ENCODE measurements around the gene RUNX2. TPM values are rescaled to one million over a fixed set of nuclear protein-coding genes. Genes with fewer than 3 reads are reported as not detected.

RUNX2 gene
- total and polyA plus RNA-seq, 2 donors from 2014 or later, result 2.3 to 4.7 TPM

GRCh38 chr6:45689926-45690615 lies 361.9 kb downstream of the RUNX2 start:
- intact Hi-C loops (cut with DNase I), result no loop called here
- no peak overlapping the region for H3K9ac ChIP-seq (ENCODE audit: low read length in 3 of 3)
- H3K36me3 ChIP-seq (ENCODE audit: control insufficient read depth in 2 of 3, insufficient read depth in 3 of 3, low read length in 3 of 3), result no peaks in the 10 kb centered on the region
- no peak overlapping the region for H3K4me3 ChIP-seq (ENCODE audit: low read length in 3 of 3)
- DNase-seq, result no peak
- no peak for FAIRE-seq
- H3K27ac ChIP-seq (ENCODE audit: low read depth in 2 of 2, low read length in 2 of 2), result no peak overlapping the region
- H3K27me3 ChIP-seq (ENCODE audit: control insufficient read depth, insufficient read depth, low read length), result no peaks in the 10 kb centered on the region
- H3K9me3 ChIP-seq (ENCODE audit: control insufficient read depth in 2 of 3, insufficient read depth in 1 of 3, low read length in 3 of 3), result no peaks in the 10 kb centered on the region
- TF ChIP-seq, protein P1, sequence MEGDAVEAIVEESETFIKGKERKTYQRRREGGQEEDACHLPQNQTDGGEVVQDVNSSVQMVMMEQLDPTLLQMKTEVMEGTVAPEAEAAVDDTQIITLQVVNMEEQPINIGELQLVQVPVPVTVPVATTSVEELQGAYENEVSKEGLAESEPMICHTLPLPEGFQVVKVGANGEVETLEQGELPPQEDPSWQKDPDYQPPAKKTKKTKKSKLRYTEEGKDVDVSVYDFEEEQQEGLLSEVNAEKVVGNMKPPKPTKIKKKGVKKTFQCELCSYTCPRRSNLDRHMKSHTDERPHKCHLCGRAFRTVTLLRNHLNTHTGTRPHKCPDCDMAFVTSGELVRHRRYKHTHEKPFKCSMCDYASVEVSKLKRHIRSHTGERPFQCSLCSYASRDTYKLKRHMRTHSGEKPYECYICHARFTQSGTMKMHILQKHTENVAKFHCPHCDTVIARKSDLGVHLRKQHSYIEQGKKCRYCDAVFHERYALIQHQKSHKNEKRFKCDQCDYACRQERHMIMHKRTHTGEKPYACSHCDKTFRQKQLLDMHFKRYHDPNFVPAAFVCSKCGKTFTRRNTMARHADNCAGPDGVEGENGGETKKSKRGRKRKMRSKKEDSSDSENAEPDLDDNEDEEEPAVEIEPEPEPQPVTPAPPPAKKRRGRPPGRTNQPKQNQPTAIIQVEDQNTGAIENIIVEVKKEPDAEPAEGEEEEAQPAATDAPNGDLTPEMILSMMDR (IDR thresholded peaks at IDR 0.05; ENCODE audit: borderline replicate concordance, extremely low read depth, insufficient read depth), result no peak
- H3K4me1 ChIP-seq (ENCODE audit: control insufficient read depth in 2 of 3, insufficient read depth in 2 of 3, low read depth in 1 of 3, low read length in 3 of 3), result no peaks in the 10 kb centered on the region

- TF ChIP-seq, protein P1 (IDR thresholded peaks at IDR 0.05; ENCODE audit: borderline replicate concordance, extremely low read depth, insufficient read depth), result no peak
- Histone ChIP-seq H3K9ac (ENCODE audit: low read length in 3 of 3) (no peak overlapping the region), H3K27me3 (ENCODE audit: control insufficient read depth, insufficient read depth, low read length) (no peaks in the 10 kb centered on the region), H3K9me3 (ENCODE audit: control insufficient read depth in 2 of 3, insufficient read depth in 1 of 3, low read length in 3 of 3) (no peaks in the 10 kb centered on the region), H3K4me1 (ENCODE audit: control insufficient read depth in 2 of 3, insufficient read depth in 2 of 3, low read depth in 1 of 3, low read length in 3 of 3) (no peaks in the 10 kb centered on the region), H3K27ac (ENCODE audit: low read depth in 2 of 2, low read length in 2 of 2) (no peak overlapping the region), H3K36me3 (ENCODE audit: control insufficient read depth in 2 of 3, insufficient read depth in 3 of 3, low read length in 3 of 3) (no peaks in the 10 kb centered on the region), H3K4me3 (ENCODE audit: low read length in 3 of 3) (no peak overlapping the region)
- DNase-seq (no peak), FAIRE-seq (no peak)
- intact Hi-C loops (cut with DNase I), result no loop called here
Measured at GRCh38 chr6:45690846-45691245, 362.7 kb downstream of the RUNX2 start.

DNA sequence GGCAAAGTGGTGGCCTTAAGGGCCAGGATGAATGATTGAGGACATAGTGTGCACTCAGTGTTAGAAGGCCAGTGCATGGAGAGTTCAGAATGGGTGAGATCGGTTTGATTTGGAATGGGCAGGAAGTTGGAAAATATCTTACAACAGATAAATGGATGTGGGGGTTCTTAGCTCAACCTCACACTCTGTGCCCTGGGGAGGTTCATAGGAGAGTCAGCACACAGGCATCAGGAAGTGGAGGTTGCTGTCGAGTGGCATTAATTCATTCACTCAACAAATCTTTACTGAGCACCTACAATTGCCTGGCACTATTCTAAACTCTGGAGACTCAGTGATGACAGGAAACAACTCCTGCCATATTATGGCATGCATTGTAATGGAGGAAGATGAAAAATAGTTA lies 363.3 kb downstream of the RUNX2 start:
- H3K27ac ChIP-seq (ENCODE audit: low read depth in 2 of 2, low read length in 2 of 2), result no peak overlapping the region
- no peaks in the 10 kb centered on the region for H3K27me3 ChIP-seq (ENCODE audit: control insufficient read depth, insufficient read depth, low read length)
- TF ChIP-seq, protein P1 (IDR thresholded peaks at IDR 0.05; ENCODE audit: borderline replicate concordance, extremely low read depth, insufficient read depth), result no peak
- no peak for FAIRE-seq
- H3K4me1 ChIP-seq (ENCODE audit: control insufficient read depth in 2 of 3, insufficient read depth in 2 of 3, low read depth in 1 of 3, low read length in 3 of 3), result no peaks in the 10 kb centered on the region
- H3K4me3 ChIP-seq (ENCODE audit: low read length in 3 of 3), result no peak overlapping the region
- no peak overlapping the region for H3K9ac ChIP-seq (ENCODE audit: low read length in 3 of 3)
- no peak for DNase-seq
- no peaks in the 10 kb centered on the region for H3K9me3 ChIP-seq (ENCODE audit: control insufficient read depth in 2 of 3, insufficient read depth in 1 of 3, low read length in 3 of 3)
- no peaks in the 10 kb centered on the region for H3K36me3 ChIP-seq (ENCODE audit: control insufficient read depth in 2 of 3, insufficient read depth in 3 of 3, low read length in 3 of 3)
- intact Hi-C loops (cut with DNase I), result no loop called here

DNA sequence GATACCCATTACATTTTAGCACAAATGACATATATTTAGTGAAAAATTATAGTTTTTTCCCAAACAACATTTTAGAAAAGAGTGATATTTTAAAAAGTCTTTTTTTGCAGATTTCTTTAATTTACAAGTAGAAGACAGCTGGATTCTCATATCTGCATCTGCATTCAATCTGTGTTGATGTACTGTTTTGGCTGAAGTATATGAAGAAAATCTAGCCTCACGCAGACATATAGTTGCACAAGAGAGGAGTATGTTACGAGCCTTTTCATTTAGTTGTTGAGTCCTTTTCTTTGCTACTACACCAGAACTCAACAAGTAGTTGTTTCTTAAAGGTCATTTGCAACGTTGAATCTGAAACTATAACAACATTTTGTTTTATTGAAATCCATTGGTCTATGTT lies 363.9 kb downstream of the RUNX2 start:
- Histone ChIP-seq H3K36me3 (ENCODE audit: control insufficient read depth in 2 of 3, insufficient read depth in 3 of 3, low read length in 3 of 3) (no peaks in the 10 kb centered on the region), H3K4me3 (ENCODE audit: low read length in 3 of 3) (no peak overlapping the region), H3K4me1 (ENCODE audit: control insufficient read depth in 2 of 3, insufficient read depth in 2 of 3, low read depth in 1 of 3, low read length in 3 of 3) (no peaks in the 10 kb centered on the region), H3K27ac (ENCODE audit: low read depth in 2 of 2, low read length in 2 of 2) (no peak overlapping the region), H3K27me3 (ENCODE audit: control insufficient read depth, insufficient read depth, low read length) (no peaks in the 10 kb centered on the region), H3K9ac (ENCODE audit: low read length in 3 of 3) (no peak overlapping the region), H3K9me3 (ENCODE audit: control insufficient read depth in 2 of 3, insufficient read depth in 1 of 3, low read length in 3 of 3) (no peaks in the 10 kb centered on the region)
- intact Hi-C loops (cut with DNase I), result no loop called here
- no peak for FAIRE-seq
- TF ChIP-seq, protein P1 (IDR thresholded peaks at IDR 0.05; ENCODE audit: borderline replicate concordance, extremely low read depth, insufficient read depth), result no peak
- DNase-seq, result no peak
